Vagina (tissue), 2 donors: ENCODE measurements around the gene LCE3E. TPM values are rescaled to one million over a fixed set of nuclear protein-coding genes. Genes with fewer than 3 reads are reported as not detected.
A peak's percentile ranks its signal among the peaks of the same experiment; 100 is the strongest.

Experiments
- DNase-seq, 2 donors: peaks; one replicate each; pipeline ENCODE4 v3.0.0-alpha.2; 2017; ENCODE audit errors: extremely low spot score in 2 of 2
- H3K27ac ChIP-seq: fragments of 200-600 bp; sonication (generic); one replicate; pipeline ENCODE4 v1.5.1; 2019
- H3K27me3 ChIP-seq: fragments of 200-600 bp; sonication (generic); one replicate; pipeline ENCODE4 v1.5.1; 2019
- H3K36me3 ChIP-seq, 2 donors: fragments of 200-600 bp; sonication (generic); one replicate each; pipeline ENCODE4 v1.5.1; 2017 to 2019
- H3K4me1 ChIP-seq: fragments of 200-600 bp; sonication (generic); one replicate; pipeline ENCODE4 v1.5.1; 2019
- H3K4me3 ChIP-seq, 2 donors: fragments of 200-600 bp; sonication (generic); 1 replicate in 1 of 2; 2 replicates in 1 of 2; pipeline ENCODE4 v1.5.1; 2016 to 2019
- H3K9me3 ChIP-seq: fragments of 200-600 bp; sonication (generic); one replicate; pipeline ENCODE4 v1.5.1; 2019
- CTCF ChIP-seq, 3 experiments: fragments of 450-650 bp in 2 of 3; fragments of 200-600 bp in 1 of 3; sonication (generic) in 1 of 3; IDR thresholded peaks; one replicate each; pipeline ENCODE4 v1.5.1; 2017 to 2019; ENCODE audit warnings: antibody characterized with exemption in 3 of 3, mild to moderate bottlenecking in 2 of 3, moderate library complexity in 2 of 3
- POLR2A ChIP-seq, 2 donors: fragments of 450-650 bp; IDR thresholded peaks; one replicate each; pipeline ENCODE4 v1.6.1; 2017; ENCODE audit warnings: antibody characterized with exemption in 2 of 2, mild to moderate bottlenecking in 2 of 2, moderate library complexity in 2 of 2
- POLR2AphosphoS5 ChIP-seq, 2 donors: sonication (generic); formaldehyde crosslinking; IDR thresholded peaks; one replicate each; pipeline ENCODE4 v1.9.0; 2017; ENCODE audit warnings: antibody characterized with exemption in 2 of 2, mild to moderate bottlenecking in 2 of 2, low read depth in 1 of 2; ENCODE audit not compliant: insufficient read depth in 1 of 2
- intact Hi-C: fragments of 100-400 bp; cut with DNase I; formaldehyde crosslinking; loops from one replicate; pipeline ENCODE4 v1.15.1; 2023
- small RNA-seq: library from RNA; depleted of rRNA; stranded (forward); fragments of <200 nt; gene quantifications from one replicate; pipeline ENCODE3, GENCODE V24; 2016
- total RNA-seq: library from RNA; depleted of rRNA; stranded (reverse); fragments of >200 nt; gene quantifications from one replicate; pipeline ENCODE4 v1.2.3, GENCODE V29; 2016

Gene LCE3E
- total RNA-seq, 1 donor from 2014 or later = 2.2 TPM

GRCh38 chr1:152516082-152516481, 50.5 kb downstream of the LCE3E start:
- no peak overlapping the region for H3K27ac ChIP-seq
- H3K9me3 ChIP-seq = no peaks in the 10 kb centered on the region
- no peak for DNase-seq
- no peak for TF ChIP-seq POLR2AphosphoS5 (IDR thresholded peaks at IDR 0.05; ENCODE audit: insufficient read depth in 1 of 2, low read depth in 1 of 2)
- TF ChIP-seq CTCF (IDR thresholded peaks at IDR 0.05) = no peak
- TF ChIP-seq POLR2A (IDR thresholded peaks at IDR 0.05) = no peak
- H3K4me1 ChIP-seq = peaks cover 10% of the 10 kb centered on the region
- intact Hi-C loops = no loop called here
- no peaks in the 10 kb centered on the region for H3K27me3 ChIP-seq
- no peaks in the 10 kb centered on the region for H3K36me3 ChIP-seq
- peak overlapping the region in 1 of 2 donors; percentile 29 for H3K4me3 ChIP-seq

Small RNAs within 50 kb of the gene (small RNA-seq; reads per million reads assigned to genes)
- gene LCE3B = not detected

Other genes with a start within 250 kb of the LCE3E start
- gene FLG, start 241.5 kb downstream of the LCE3E start, total RNA-seq = 1.5 TPM
- not detected for gene FLG2, start 206.8 kb downstream of the LCE3E start, total RNA-seq
- gene CRNN, start 152.5 kb downstream of the LCE3E start, total RNA-seq = 349 TPM
- not detected for gene LCE5A, start 56.0 kb downstream of the LCE3E start, total RNA-seq
- gene CRCT1, start 52.3 kb downstream of the LCE3E start, total RNA-seq = 182 TPM
- 57.5 TPM for gene LCE3D, start 13.7 kb upstream of the LCE3E start, total RNA-seq
- gene LCE3C, start 33.5 kb upstream of the LCE3E start, total RNA-seq = not detected
- not detected for gene LCE3B, start 47.0 kb upstream of the LCE3E start, total RNA-seq
- not detected for gene LCE3A, start 56.3 kb upstream of the LCE3E start, total RNA-seq
- not detected for gene LCE2D, start 96.6 kb upstream of the LCE3E start, total RNA-seq
- gene LCE2C, start 108.5 kb upstream of the LCE3E start, total RNA-seq = not detected
- gene LCE2B, start 119.3 kb upstream of the LCE3E start, total RNA-seq = not detected
- not detected for gene LCE2A, start 131.6 kb upstream of the LCE3E start, total RNA-seq
- gene LCE4A, start 141.4 kb upstream of the LCE3E start, total RNA-seq = not detected
- gene KPRP, start 191.2 kb upstream of the LCE3E start, total RNA-seq = 1.2 TPM
- gene LCE1F, start 208.4 kb upstream of the LCE3E start, total RNA-seq = not detected
- gene LCE1E, start 219.5 kb upstream of the LCE3E start, total RNA-seq = not detected
- gene LCE1D, start 229.9 kb upstream of the LCE3E start, total RNA-seq = not detected
- gene LCE1C, start 239.9 kb upstream of the LCE3E start, total RNA-seq = not detected
- not detected for gene LCE1B, start 245.2 kb upstream of the LCE3E start, total RNA-seq